ENCODE measurements around the gene STARD7.

Gene STARD7, protein sequence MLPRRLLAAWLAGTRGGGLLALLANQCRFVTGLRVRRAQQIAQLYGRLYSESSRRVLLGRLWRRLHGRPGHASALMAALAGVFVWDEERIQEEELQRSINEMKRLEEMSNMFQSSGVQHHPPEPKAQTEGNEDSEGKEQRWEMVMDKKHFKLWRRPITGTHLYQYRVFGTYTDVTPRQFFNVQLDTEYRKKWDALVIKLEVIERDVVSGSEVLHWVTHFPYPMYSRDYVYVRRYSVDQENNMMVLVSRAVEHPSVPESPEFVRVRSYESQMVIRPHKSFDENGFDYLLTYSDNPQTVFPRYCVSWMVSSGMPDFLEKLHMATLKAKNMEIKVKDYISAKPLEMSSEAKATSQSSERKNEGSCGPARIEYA

DNA sequence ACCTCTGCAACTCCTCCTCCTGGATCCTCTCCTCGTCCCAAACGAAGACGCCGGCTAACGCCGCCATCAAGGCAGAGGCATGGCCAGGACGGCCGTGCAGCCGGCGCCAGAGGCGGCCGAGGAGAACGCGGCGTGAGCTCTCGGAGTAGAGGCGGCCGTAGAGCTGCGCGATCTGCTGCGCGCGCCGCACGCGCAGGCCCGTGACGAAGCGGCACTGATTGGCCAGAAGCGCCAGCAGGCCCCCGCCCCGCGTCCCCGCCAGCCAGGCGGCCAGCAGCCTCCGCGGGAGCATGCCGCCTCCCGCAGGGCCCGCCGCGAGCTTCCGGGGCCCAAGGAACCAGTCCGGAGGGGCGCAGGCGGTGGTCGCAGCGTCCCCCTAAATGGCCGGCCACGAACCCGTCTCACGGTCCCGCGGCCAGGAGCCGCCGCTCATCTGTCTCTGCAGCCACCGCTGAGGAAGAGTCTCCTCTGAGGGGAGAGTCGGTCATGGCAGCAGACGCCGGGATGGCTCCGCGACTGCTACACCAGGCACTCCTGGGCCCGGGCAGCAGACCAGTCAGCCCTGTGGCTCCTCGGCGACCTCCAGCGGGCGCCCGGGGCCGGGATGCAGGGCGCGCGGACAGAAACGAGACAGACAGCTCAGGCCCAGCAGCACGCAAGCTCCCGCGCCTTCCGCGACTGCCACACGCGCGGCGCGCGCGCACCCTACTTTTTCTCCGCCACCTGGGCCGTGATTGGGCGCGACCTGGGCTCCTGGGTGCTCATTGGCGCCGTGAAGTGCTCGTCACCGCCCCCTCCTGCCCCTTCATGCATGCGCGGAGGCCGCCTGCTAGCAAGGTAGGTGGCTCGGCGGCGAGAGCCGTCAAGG lies at the start of gene STARD7:
STARD7 (minus strand) TSS at position 685 of the 868 bp plus-strand sequence; CDS start at position 292, 393 bp downstream.
- TF ChIP-seq, protein P1, sequence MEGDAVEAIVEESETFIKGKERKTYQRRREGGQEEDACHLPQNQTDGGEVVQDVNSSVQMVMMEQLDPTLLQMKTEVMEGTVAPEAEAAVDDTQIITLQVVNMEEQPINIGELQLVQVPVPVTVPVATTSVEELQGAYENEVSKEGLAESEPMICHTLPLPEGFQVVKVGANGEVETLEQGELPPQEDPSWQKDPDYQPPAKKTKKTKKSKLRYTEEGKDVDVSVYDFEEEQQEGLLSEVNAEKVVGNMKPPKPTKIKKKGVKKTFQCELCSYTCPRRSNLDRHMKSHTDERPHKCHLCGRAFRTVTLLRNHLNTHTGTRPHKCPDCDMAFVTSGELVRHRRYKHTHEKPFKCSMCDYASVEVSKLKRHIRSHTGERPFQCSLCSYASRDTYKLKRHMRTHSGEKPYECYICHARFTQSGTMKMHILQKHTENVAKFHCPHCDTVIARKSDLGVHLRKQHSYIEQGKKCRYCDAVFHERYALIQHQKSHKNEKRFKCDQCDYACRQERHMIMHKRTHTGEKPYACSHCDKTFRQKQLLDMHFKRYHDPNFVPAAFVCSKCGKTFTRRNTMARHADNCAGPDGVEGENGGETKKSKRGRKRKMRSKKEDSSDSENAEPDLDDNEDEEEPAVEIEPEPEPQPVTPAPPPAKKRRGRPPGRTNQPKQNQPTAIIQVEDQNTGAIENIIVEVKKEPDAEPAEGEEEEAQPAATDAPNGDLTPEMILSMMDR (IDR thresholded peaks at IDR 0.05): no peak

DNA sequence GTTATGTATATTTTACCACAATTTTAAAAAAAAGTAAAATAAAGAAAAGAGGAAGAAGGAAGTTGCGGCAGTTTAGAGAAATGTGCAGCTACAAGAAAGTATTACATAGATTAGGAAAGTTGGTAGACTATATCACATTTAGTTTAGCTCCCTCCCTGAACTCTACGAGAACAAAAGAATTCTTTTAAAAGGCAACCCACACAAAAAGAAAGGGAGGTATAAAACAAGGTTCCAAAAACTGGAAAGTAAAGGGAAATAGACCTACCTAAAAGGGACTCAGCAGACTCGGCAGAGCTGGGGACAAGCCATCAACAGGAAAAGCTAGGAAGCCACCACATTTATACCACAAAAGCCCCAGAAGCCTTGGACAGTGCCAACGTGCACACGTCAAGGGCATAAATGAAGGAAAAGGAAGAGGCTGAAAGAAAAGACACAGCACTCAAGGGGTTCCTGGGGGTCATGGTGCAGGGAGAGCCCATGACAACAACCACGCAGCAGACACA lies 48.0 kb upstream of the STARD7 start:
- TF ChIP-seq, protein P1 (IDR thresholded peaks at IDR 0.05): no peak

DNA sequence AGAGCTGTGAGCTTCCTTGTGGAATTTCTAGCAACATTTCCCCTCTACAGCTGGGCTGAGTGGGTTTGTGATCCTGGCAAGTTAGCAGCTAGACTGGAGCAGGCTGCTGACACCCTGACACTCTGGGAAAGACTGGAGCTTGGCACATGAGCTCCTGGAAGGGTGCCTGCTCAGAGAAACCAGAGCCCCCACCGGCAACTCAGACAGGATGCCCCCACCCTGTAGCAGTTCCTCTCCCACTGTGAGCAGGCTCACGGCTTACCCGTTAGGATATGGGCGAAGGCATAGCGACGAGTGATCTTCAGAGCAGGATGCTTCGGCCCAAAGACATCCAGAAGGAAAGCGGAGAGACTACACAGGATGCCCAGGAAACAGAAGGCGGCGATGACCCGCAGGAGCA lies 45.9 kb upstream of the STARD7 start:
- TF ChIP-seq, protein P1 (IDR thresholded peaks at IDR 0.05): no peak

DNA sequence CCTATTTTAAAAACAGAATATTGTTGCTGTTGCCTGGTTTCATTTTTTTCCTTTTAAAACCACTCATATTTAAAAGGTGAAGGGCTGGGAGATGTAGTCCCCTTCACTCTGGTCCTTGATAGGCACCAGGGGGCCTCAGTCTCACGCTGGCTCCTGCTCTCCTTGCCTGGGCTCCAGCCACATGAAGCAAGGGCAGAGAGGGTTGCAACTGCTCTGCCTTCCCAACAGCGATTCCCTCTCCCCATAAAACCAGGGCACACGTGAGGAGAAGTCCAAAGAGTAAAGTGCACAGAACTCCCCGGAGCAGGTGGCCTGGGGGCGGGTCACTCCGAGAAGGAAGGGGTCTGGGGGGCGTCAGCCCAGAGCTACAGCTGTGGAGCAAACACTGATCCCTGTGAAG lies 44.4 kb upstream of the STARD7 start:
- TF ChIP-seq, protein P1 (IDR thresholded peaks at IDR 0.05): no peak

DNA sequence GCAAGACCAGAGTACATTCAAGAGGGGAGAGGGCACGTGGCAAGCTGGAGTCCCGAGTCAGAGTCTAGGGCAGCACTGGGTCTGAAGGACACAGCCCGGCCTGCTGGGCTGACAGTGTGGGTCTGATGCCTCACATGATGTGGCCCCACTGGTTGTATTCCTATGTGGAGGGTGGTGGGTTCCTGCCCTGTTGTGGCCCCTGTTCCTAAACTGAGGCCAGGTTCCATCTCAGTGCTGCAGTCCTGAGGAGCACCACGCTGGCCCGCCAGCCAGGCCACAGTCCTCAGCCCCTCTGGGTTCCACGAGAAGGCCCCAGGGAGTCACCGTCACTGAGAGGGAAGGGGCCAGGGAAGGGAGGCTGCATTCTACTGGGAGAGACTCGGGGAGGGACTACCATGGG lies 43.9 kb upstream of the STARD7 start:
- TF ChIP-seq, protein P1 (IDR thresholded peaks at IDR 0.05): no peak

DNA sequence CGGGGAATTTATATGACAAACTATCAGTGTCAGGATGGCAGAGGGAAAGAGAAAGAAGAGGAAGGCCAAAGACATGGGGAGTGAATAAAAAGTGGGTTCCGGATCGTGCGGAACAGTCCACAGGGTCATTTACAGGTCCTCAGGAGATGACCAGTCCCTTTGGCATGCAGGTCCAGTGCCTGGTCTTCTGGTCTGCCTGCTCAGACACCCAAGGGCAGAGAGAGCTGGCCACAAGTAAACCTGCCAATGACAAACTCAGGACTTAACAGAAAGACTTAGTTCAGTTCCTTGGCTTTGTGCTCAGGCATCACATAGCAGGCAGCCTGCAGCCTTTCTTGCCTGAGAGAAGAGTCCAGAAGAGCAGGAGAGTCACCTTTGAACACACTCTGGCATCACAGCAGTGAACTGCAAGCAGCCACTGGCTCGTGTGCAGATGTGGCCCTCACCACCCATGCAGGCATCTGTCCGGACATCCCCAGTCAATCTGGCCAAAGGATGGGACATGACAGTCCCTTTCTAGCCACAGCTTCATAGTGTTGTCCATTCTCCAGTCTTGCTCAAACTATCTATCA lies 43.2 kb upstream of the STARD7 start:
- TF ChIP-seq, protein P1 (IDR thresholded peaks at IDR 0.05): no peak

DNA sequence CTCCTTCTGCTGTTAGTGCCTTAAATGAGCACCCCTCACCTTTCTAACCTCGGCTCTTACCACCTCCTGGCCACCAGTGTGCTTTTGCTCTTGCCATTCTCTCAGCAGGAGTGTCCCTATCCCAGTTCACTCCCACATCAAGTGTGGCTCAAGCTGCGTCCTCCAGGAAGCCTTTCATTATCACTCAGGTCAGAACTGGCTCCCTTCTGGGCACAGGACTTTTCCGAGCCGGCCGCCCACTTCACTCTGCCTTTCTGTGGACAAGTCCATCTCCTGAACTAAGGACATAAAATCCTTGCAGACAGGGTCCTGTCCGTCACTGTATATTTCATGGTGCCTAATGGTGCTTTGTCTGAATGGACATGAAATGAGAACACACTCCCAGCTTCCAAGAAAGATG lies 41.6 kb upstream of the STARD7 start:
- TF ChIP-seq, protein P1 (IDR thresholded peaks at IDR 0.05): no peak

Data from LNCAP (cell line).